Endometrial microvascular endothelial cells (primary cell): ENCODE measurements around the gene IGFN1. TPM values are rescaled to one million over a fixed set of nuclear protein-coding genes. Genes with fewer than 3 reads are reported as not detected.

ENCODE experiments used
- in situ Hi-C: cut with HindIII; loops from 2 replicates; pipeline ENCODE4 v1.10.0; 2017; ENCODE audit warnings: low sequenced_read_pairs, low pct_unique_long_range_greater_than_20kb; ENCODE audit errors: inconsistent ontology term
- total RNA-seq: library from RNA; depleted of rRNA; stranded (reverse); fragments of >200 nt; gene quantifications from one replicate; pipeline ENCODE4 v1.2.3, GENCODE V29; 2015; ENCODE audit errors: inconsistent ontology term

IGFN1 gene
- not detected for total RNA-seq

DNA sequence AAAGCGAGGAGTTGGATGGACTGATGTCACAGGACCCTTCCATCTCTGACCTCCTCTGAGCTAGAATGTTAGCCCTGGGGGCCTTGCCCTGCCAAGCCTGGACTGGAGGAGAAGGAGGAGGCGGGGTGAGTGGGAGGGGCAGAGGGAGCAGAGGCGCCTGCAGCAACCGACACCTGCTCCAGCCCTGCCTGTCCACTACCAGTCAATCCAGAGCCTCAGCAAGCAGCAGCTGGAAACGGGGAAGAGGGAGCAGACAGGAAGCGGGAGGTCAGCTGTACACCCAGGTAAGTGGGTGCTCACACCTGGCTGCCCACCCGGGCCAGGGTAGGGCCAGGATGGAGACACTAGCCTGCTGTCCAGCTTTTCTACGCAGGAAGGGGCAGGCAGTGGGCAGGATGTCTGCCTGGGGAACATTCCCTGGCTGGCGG, at the start of gene IGFN1:
IGFN1 (plus strand) TSS at position 201 of the 428 bp plus-strand sequence. CDS start 2,470 bp downstream, outside the sequence.
- in situ Hi-C loops = no loop called here

DNA sequence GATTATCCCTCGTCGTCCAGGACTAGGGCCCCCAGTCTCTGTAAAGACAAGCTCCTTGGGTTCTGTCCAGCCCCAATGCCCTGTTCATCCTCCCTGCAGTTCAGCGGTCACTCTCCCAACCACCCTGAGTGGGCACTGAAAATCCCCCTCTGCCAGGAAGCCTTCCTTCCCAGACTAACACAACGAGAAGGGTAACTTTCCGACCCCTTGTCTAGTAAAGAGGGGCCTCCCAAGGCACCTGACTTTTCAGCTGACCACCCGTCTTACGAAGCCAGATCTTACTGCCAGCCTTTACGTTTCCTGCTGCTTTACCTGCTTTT, 49.7 kb upstream of the IGFN1 start:
- in situ Hi-C loops = no loop called here

DNA sequence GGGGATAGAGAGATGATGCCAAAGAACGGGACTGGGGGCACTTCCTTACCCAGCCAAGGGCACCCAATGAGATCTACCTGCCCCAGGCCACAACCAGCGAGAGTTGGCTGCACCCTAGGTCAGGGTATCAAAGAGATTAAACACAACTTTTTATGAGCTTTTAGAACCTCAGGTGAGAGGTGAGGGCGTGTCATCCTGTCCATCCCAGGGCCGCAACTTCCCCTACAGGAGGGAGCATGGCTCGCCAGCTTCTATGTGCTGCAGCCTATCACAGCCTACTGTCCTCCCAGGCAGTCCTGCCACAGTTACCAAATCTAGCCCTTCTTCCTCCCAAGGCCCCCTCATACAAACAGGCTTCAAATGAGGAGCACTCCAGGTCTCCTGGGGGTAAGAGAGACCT, 49.2 kb upstream of the IGFN1 start:
- in situ Hi-C loops = no loop called here

DNA sequence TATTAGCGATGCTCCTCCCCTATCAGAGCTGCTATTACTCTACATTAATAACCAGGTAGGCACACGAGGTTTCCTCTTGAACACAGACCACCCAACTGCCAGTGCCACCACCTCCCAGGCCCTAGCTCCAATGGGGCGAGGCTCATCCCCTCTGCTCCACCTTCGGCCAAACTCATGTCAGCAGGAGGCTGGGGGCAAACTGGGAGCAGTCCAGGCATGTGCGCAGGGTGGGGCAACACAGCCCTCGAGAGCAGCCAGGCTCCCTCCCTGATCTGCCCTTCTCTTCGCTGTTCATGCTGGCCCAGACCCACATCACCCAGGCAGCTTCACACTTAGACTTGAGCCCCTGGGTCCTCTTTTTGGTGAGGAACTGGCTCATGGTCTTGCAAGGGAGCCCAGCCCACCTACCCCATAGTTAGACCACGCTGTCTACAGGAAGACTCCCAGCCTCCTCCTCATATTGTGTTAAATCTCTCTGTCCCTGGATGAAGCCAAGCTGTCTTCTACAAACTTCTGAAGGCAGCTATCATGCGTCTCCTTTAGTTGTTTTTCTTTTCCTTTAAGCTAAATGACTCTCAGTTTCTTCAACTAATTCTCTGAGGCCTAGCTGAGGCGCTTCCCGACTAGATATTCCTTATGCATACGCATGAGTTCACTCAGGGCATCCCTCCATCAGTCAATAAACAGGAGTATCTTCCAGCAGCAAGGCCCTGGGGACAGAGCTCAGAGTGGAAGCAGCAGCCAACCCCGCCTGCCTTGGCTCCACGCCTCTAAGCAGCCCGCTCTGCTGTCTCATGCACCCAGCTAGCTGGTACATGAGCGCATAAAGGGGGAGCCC, 48.4 kb upstream of the IGFN1 start:
- in situ Hi-C loops = no loop called here

DNA sequence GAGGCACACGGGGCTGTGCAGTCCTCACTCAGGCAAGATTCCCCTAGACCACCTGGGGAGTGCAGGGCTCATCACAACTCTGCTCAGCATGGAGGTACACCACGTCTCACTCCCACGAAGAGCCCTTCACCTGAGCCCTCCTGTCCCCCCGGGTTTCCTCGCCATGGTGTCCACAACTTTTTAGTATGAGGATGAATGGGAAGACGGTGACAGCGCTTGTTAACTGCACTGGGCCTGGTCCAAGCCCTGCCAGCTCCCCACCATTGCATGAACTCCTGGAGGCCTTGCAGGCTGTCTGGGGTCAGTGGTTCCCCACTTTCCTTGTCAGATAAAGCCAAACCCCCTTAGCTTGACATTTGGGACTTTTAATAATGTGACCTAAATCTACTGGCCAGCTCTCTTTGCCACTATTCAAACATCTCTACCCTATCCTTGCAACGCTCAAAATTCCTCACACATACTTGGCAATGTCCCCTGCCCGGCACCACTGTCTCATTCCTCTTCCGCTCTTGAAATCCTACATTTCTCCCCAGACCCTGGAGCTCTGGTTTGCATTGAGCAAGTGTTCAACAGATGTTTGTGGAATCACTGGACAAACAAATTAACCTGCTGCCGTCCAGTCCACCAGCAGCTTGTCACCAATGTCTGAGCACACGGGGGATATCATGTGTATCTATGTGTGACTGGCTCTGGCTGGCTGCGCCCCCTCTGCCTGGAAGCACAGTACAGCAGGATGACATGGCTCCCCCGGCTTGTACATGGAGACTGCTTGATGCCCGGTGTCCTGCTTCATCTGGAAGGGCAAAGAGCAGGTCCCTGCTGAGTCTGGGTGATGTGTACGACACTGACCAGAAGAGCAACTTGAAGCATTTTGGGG, 47.5 kb upstream of the IGFN1 start:
- in situ Hi-C loops = no loop called here

DNA sequence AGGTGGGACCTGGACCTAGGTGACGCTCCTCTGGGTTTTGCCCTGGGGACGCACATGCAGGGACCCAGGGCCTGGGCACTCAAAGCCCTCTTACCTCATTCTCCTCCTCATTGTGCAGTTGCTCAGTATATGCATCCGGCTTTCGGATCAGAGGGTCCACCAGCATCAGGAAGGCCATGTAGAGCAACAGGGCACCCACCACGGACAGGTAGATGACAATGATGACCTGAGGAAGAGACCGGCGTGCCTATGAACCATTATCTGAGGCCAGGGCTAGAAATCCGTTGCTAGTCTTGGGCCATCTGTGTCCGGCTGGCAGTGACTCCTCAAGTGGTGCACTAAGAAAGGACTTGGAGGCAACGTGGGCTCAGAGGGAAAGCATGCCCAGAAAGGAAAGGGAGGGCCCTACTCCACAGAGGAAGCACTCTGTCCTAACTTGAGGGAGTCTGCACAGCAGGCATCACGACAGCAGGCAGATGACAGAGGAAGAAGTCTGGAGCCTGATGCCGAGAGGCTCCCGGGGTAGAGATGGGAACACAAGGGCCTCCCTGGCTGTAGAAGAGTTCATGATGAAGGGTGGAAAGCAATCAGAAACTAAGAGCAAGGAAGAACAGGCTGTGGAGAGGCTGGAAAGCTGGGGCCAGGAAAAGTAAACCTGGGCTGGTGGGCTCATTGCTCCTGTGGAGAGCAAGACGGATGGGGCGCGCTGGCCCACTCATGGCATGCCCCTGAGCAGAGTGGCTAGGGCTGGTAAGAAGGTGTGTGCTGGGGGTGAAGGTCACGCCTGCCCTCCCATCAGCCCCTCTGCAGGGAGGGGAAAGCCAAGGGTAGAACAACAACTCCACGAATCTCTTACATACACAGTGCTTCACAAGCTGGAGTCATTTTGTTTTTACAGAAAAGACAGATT, 46.6 kb upstream of the IGFN1 start:
- in situ Hi-C loops = no loop called here

DNA sequence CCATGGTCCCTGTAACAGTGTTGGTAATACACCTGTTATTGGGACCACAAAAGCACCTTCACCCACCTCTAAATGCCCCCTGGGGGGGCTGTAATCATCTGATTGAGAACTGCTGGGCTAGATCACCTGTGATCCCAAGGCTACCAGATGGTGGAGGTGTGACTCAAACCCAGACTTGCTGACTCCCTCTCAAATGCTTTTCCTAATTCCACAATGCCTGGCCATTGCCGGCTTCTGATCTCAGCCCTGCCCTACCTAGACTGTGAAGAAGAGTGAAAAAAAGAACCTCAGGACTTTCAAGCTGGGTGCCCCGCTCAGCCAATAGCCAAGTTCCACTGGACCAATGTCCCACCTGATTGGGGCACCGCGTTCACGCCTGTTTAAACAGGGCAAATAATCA, 45.9 kb upstream of the IGFN1 start:
- in situ Hi-C loops = no loop called here

DNA sequence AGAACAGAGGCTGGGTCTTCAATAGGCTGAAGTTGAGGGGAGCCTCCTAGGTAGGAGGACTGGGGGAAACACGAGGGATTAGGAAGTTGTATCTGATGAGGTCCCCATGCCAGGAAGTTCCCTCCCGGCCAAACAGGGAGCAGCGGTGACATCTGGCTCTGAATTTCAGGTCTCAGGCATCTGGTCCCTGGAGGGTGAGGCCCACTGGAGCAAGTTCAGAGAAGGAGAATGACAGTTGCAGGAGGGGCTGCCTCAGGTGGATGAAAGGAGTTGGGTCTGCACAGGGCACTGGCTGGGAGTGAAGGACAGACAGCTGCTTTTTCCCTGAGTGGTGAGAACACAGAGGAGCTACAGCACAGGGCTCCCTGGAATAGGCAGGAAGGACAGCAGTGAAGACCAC, 45.5 kb upstream of the IGFN1 start:
- in situ Hi-C loops = no loop called here

DNA sequence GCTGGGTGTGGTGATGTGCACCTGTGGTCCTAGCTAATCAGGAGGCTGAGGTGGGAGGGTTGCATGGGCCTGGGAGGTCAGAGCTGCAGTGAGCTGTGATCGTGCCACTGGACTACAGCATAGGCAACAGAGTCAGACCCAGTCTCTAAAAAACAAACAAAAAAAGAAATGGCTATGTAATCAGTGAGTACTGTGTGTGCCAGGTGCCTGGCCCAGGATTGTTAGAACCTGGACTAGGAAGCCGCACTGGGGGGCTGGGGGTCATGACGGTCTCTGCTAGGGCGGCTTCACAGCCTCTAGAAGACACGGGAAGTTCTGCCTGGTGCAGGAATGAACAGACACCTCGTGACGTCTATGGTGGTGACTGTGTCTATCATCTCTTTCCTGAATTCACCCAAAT, 44.8 kb upstream of the IGFN1 start:
- in situ Hi-C loops = no loop called here

DNA sequence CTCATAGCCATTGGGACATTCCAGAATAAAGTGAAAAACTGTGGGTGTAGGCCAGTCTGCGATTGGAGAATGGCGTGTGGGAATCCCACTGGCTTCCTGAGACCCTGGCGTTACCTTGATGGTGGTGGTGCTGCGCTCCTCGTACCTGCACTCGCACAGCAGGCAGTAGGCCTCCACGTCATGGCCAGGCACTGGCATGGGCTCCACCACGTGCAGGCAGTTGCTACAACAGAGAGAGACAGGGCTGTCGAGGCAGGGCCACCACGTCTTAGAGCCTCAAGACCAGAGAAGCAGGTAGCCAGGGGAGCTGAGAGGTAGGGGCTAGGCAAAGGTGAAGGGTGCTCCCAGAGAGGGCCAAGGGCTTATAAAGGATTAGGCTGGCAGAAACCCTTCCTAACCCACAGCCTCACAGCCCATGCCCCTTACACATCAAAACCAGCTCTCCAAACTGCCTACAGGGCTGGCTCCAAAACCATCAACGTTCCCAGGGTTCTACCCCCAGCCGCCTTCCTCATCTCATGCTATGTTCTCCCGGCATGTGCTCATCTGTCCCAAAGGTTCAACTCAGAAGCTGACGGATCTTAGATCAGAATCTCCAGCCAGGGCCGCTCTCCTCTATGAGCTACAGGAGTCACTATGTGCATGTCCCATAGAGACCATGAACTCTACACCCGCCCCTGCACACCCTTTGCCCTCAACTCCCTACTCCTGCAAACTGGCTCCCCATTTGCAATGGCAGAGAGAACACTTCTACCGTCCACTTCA, 43.8 kb upstream of the IGFN1 start:
- in situ Hi-C loops = no loop called here

DNA sequence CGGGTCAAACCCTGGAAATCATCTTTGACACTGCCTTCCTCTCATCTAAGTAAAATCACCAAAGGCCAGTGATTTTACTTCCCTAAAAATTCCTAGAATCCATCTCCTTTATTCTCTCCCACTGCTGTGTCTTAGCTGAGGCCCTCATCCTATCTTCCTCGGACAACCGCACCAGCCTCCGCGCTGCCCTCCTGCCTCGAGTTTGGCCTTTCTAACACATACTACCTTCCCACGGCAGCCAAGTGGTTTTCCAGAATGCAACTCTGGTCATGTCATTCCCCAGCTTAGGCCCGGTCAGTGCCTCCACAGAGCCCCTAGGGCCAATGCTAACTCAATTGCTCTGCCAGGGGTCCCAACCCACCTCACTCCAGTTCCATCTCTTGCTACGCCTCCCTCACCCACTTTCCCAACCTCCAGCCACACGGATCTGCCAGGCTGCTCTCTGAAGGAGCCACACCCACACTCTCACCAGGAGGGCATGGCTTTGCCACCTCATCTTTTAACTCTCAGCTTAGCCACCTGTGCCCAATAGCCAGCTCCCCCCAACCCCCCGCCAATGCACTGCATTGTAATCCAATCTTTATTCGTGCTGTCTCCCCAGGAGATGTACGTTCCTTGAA, 43.1 kb upstream of the IGFN1 start:
- in situ Hi-C loops = no loop called here

DNA sequence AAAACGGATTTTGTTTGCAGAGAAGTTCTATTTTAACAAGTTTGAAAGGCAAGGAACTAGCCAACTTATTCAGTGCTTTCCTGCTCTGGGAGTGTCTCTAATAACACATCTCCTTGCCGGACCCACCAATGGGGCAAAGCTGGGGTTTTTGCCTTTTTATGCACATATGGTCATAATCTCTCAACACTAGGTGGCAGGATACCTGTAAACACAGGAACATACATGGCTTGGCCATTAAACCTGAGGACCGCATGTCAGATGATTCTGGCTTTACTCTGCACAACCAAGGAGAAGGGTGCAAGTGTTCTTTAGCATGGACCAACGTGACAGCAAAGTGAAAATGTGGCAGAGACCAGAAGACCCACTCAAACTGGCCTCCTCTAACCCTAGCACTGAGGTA, 41.2 kb upstream of the IGFN1 start:
- in situ Hi-C loops = no loop called here

DNA sequence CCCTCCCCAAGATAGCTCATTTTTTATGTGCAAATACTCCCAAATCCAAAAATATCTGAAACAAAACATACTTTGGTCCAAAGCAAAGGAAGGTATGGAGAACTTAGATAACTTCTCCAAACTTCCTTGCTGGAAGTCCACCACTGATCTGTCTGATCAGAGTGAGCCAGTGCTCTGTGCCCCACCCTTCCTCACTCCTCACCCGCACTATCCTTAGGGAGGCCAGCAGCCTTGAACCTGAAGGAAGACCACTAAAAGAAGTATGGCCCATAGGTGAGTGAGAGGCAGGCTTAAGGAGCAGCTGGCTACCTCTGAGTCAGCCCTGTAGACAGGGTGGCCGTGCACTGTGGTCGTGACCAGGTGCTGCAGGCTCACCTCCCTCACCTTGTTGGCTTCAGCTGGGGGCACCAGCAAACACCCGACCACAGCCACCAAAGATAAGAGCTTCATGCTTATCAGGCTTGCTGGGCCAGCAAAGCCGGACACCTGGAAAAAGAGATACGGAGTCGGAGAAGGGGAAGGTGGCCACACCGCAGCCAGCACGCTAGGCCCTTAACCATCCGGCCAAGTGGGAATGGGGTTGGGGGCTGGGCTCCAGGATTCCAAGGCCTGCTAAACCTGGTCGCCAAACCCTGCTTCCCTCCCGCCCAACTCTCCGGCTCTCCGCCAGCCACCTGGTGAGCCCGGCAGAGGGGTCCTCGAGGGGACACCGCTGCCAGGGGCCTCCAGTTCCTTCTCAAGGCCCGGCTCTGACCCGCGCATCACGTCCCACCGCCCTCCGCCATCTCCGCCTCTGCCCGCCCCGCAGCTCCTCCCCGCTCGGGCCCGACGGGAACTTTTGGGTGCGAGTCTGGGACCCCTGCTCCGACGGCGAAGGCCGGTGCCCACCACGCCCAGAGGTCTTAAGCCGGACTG, 36.9 kb upstream of the IGFN1 start:
- in situ Hi-C loops = no loop called here

DNA sequence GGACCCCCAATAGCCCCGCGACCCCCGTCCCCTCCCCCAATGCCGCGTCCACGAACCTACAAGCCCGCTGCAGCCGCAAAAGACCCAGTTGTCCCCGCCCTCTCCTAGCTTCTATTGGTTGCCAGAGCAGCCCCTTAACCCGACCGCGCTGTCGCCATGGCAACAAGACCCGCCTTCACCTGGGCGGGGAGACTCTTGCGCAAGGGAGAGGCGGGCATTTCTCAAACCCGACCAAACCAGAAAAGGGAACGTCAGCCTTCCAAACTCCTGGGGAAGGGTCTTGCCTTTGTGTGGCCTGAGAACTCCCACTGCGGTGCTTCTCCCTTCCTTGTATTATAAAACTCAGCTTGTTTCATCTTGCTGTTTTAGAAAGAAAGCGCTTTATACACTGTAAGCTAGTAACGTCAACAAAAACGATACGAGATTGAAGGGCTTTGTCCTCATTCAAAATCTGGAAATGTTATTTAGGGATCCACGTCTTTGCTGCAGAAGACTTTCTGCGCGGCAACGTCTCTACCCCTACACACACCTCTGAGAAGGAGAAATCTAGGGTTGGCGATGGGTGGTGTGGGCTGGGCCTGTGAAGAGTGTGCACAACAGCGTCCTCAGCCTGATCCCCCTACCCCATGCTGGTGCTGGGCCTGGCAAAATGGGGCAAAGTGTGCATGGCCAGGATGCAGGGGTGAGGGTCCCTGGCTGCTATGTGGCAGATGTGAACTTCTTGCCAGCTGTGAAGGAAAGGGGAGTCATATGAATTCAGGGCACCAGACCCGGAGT, 36.0 kb upstream of the IGFN1 start, which contains the start of gene TMEM9:
TMEM9 (minus strand) TSS at position 86 of the 777 bp plus-strand sequence. CDS start 551 bp downstream, outside the sequence.
- in situ Hi-C loops = no loop called here

DNA sequence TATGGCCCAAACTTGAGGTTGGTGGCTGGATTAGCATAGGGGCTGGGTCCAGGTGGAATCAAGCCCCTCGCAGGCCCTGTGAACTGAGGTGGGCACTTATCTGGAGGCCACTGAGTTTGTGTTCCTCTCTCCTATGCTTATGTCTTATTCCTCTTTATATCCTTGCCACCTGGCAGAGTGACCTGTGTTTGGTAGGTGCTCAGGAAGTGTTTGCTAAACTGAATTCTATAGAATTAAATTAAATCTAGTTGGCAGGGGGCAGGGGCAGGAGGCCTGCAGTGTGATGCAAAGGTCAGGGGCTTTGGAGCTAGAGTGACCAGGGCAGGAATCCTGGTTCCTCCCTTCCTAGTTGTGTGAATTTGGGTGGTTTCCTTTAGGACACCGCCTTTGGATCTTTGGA, 35.3 kb upstream of the IGFN1 start:
- in situ Hi-C loops = no loop called here

DNA sequence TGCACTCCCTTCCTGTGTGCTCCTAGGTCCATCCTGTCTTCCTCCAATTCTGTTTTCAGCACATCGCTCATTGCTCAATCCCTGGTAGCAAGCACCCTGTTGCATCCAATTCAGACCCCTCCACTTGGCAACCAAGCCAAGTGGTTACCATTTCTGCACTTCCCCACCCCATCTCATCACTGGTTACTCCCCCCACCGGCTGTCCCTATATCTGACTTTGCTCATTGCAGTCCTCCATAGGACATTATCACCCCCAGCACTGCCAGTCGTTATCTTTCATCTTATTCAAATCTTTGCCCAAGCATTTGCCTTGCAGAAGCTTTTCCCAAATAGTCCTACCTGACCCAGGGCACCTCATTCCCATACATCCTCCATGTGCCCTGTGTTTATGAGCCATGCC, 34.3 kb upstream of the IGFN1 start:
- in situ Hi-C loops = no loop called here
